ENCODE results near the gene LRRC74A. TPM values are rescaled to one million over a fixed set of nuclear protein-coding genes. Genes with fewer than 3 reads are reported as not detected.

LRRC74A gene
- total RNA-seq, 1 experiment from 2014 or later: not detected

DNA sequence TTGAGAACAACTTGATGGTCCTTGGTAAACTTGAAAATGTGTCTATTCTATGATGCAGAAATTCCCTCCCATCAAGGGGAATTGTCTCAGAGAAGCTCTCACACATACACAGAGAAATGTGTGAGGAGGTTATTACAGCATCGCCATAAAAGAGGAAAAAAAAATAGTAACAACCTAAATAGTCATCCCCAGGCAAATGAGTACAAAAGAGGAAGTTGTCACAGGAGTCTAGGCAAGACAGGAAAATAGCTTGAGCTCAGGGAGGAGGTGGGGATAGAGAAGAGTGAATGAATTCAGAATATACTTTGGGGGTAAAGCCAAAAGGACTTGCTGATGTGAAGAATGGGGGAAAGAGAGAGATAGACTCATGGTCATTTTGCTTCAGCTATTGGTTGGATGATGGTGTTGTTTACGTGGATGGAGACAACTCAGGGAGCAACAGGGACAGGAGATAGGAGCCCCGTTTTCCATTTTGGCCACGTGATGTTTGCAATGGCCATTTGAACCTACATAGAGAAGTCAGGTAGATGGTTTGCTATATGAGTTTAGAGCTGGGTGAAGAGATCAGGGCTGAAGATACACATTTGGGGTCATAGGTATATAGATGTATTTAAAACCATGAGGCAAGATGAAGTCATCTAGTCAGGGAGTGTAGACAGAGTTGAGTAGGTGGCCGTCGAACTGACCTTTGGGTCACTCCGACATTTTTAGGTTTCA, 20.3 kb downstream of the LRRC74A start:
- Mint-ChIP-seq H3K4me3 (no peak overlapping the region), H3K27ac (no peak overlapping the region), H3K27me3 (ENCODE audit: low read depth) (peaks cover 10% of the 10 kb centered on the region), H3K4me1 (no peaks in the 10 kb centered on the region), H3K9me3 (no peaks in the 10 kb centered on the region), H3K36me3 (ENCODE audit: insufficient read depth in 1 of 3, low read depth in 3 of 3) (no peaks in the 10 kb centered on the region)
- Histone ChIP-seq H3K4me1 (ENCODE audit: insufficient read depth, low read length) (no peaks in the 10 kb centered on the region), H3K23ac (ENCODE audit: insufficient read length, low read depth, low read length) (no peak overlapping the region), H4K91ac (ENCODE audit: insufficient read length, low read depth, low read length) (no peak overlapping the region), H2BK5ac (ENCODE audit: insufficient read length, low read length) (no peak overlapping the region), H3K23me2 (ENCODE audit: insufficient read length, low read depth, low read length, poor library complexity, severe bottlenecking) (no peaks in the 10 kb centered on the region), H3K18ac (ENCODE audit: insufficient read length, low read depth, low read length) (no peak overlapping the region), H3K56ac (ENCODE audit: insufficient read length, low read depth, low read length) (no peak overlapping the region), H3K79me2 (ENCODE audit: insufficient read depth, low read length) (no peaks in the 10 kb centered on the region), H2AFZ (ENCODE audit: low read length) (no peak overlapping the region), H3K27ac (ENCODE audit: insufficient read length, low read depth, low read length) (no peak overlapping the region), H3K27me3 (ENCODE audit: insufficient read depth, low read length) (no peaks in the 10 kb centered on the region), H3K4me2 (ENCODE audit: insufficient read depth, insufficient read length, low read length) (no peak overlapping the region), H3K9me3 (ENCODE audit: control insufficient read depth, low read depth, low read length) (no peaks in the 10 kb centered on the region), H3T11ph (ENCODE audit: low read length) (no peak overlapping the region), H4K20me1 (ENCODE audit: control insufficient read depth, insufficient read depth, insufficient read length) (no peaks in the 10 kb centered on the region), H3K79me1 (ENCODE audit: insufficient read depth, low read depth, low read length, poor library complexity, severe bottlenecking) (no peaks in the 10 kb centered on the region), H4K8ac (replicated peaks; ENCODE audit: insufficient read length, low read depth, low read length) (no peak overlapping the region), H4K5ac (ENCODE audit: insufficient read length, low read depth, low read length) (no peak overlapping the region), H3K4ac (ENCODE audit: low read depth, low read length) (no peak overlapping the region), H2BK15ac (ENCODE audit: low read depth, low read length) (no peak overlapping the region), H2AK5ac (ENCODE audit: insufficient read length, low read length) (no peak overlapping the region), H2BK120ac (ENCODE audit: low read depth, low read length, poor library complexity, severe bottlenecking) (no peak overlapping the region), H3K14ac (ENCODE audit: insufficient read depth, low read length) (no peak overlapping the region), H2BK12ac (ENCODE audit: insufficient read length, low read depth, low read length) (no peak overlapping the region), H3K9ac (ENCODE audit: extremely low read depth, insufficient read length, low read length) (no peak overlapping the region), H2BK20ac (ENCODE audit: low read depth, low read length, poor library complexity, severe bottlenecking) (no peak overlapping the region)
- TF ChIP-seq CTCF (conservative IDR thresholded peaks at IDR 0.05): no peak
- DNase-seq: no peak
- no CpG with 5 or more reads among the region's 7 CpGs for WGBS (ENCODE audit: extremely low coverage, insufficient read length, low lambda C conversion rate)

Data from H9 (cell line).